Urothelium cell line (cell line): Measurements from ENCODE around the gene UFD1.

Experiments used
- DNase-seq: peaks from one replicate; pipeline ENCODE4 v3.0.0; 2011; ENCODE audit warnings: low spot score, mixed read lengths
- FAIRE-seq: peaks from 2 replicates; lab custom pipeline; 2011; peaks lifted over from hg19 to GRCh38; lab: Jason Lieb, UNC

The UFD1 gene

GRCh38 chr22:19497245-19497644, 18.3 kb upstream of the UFD1 start:
- peak; percentile 53 for FAIRE-seq
- no peak for DNase-seq

- no peak for FAIRE-seq
- no peak for DNase-seq
These were observed 17.3 kb upstream of the UFD1 start for GRCh38 chr22:19496324-19496630.

- peak; percentile 30 for FAIRE-seq
- no peak for DNase-seq
These were observed 16.8 kb upstream of the UFD1 start for GRCh38 chr22:19495562-19496323.

GRCh38 chr22:19494676-19495173, 15.7 kb upstream of the UFD1 start:
- no peak for DNase-seq
- FAIRE-seq, result no peak

- DNase-seq (no peak), FAIRE-seq (no peak)
These were observed 15.1 kb upstream of the UFD1 start for GRCh38 chr22:19494001-19494560.

- no peak for DNase-seq
- no peak for FAIRE-seq
These were observed 13.6 kb upstream of the UFD1 start for GRCh38 chr22:19492504-19493174.

GRCh38 chr22:19490628-19491230, 11.7 kb upstream of the UFD1 start:
- no peak for DNase-seq

GRCh38 chr22:19488884-19489843, 10.2 kb upstream of the UFD1 start:
- DNase-seq, result no peak
- no peak for FAIRE-seq

More at GRCh38 chr22:19490628-19491230, 11.7 kb upstream of the UFD1 start:
- no peak for FAIRE-seq

- DNase-seq, result no peak
- FAIRE-seq, result no peak
These were observed 9.3 kb upstream of the UFD1 start for GRCh38 chr22:19488285-19488684.

GRCh38 chr22:19483481-19484244, 4.7 kb upstream of the UFD1 start:
- no peak for FAIRE-seq
- no peak for DNase-seq

GRCh38 chr22:19482297-19482696, 3.3 kb upstream of the UFD1 start:
- no peak for FAIRE-seq
- DNase-seq, result no peak

GRCh38 chr22:19480789-19481188, 1.8 kb upstream of the UFD1 start:
- FAIRE-seq, result peak; percentile 37
- no peak for DNase-seq

- no peak for FAIRE-seq
- DNase-seq, result no peak
These were observed 1.2 kb upstream of the UFD1 start for GRCh38 chr22:19480173-19480568.

- FAIRE-seq, result peak; percentile 98
- DNase-seq, result peak; percentile 99
These were observed 571 bp upstream of the UFD1 start, which contains the start of gene CDC45 for GRCh38 chr22:19479355-19480172. Gene CDC45, plus strand, starts transcription at chr22:19479920. Its CDS starts 49 bp downstream, at chr22:19479969.

- no peak for FAIRE-seq
- DNase-seq, result no peak
These were observed 720 bp downstream of the UFD1 start for GRCh38 chr22:19478045-19478900.

- no peak for FAIRE-seq
These were observed 1.5 kb downstream of the UFD1 start for GRCh38 chr22:19477321-19478044.

GRCh38 chr22:19476023-19476422, 3.0 kb downstream of the UFD1 start:
- FAIRE-seq (no peak), DNase-seq (no peak)

More at GRCh38 chr22:19477321-19478044, 1.5 kb downstream of the UFD1 start:
- DNase-seq, result no peak
